HepG2 (cell line): ENCODE results near the gene NOXA1. TPM values are rescaled to one million over a fixed set of nuclear protein-coding genes. Genes with fewer than 3 reads are reported as not detected.

Experiments
- ATAD3A ChIP-seq: sonication (generic); formaldehyde crosslinking; IDR thresholded peaks from 2 replicates; pipeline ENCODE4 v1.4.0; 2020; ENCODE audit warnings: missing genetic modification reagents
- ATF1 ChIP-seq: IDR thresholded peaks from 2 replicates; pipeline ENCODE4 v1.6.1; 2016; ENCODE audit warnings: mild to moderate bottlenecking, control low read depth
- BRD4 ChIP-seq: sonication (generic); formaldehyde crosslinking; IDR thresholded peaks from 2 replicates; pipeline ENCODE4 v1.4.0; 2020; ENCODE audit warnings: missing genetic modification reagents
- DNMT1 ChIP-seq: sonication (generic); formaldehyde crosslinking; IDR thresholded peaks from 2 replicates; pipeline ENCODE4 v1.5.1; 2020; ENCODE audit warnings: mild to moderate bottlenecking, missing genetic modification reagents
- EZH2 ChIP-seq: conservative IDR thresholded peaks from 2 replicates; pipeline ENCODE4 v1.6.1; 2012; ENCODE audit warnings: mild to moderate bottlenecking, low read depth, low read length, moderate library complexity
- HNRNPL ChIP-seq: fragments of 200-400 bp; formaldehyde crosslinking; IDR thresholded peaks from 2 replicates; pipeline ENCODE4 v1.6.1; 2017; ENCODE audit warnings: mild to moderate bottlenecking, low read depth, low read length
- IKZF1 ChIP-seq: fragments of 450-650 bp; IDR thresholded peaks from 2 replicates; pipeline ENCODE4 v1.7.1; 2016
- KLF9 ChIP-seq: IDR thresholded peaks from 2 replicates; pipeline ENCODE4 v1.6.1; 2016; ENCODE audit warnings: low read depth
- MEIS1 ChIP-seq: sonication (generic); formaldehyde crosslinking; IDR thresholded peaks from 2 replicates; pipeline ENCODE4 v1.9.0; 2021; ENCODE audit warnings: mild to moderate bottlenecking, missing genetic modification reagents, moderate library complexity, borderline replicate concordance
- MXD4 ChIP-seq: IDR thresholded peaks from 2 replicates; pipeline ENCODE4 v1.6.1; 2016; ENCODE audit warnings: mild to moderate bottlenecking, missing biosample characterization, missing genetic modification reagents
- MZF1 ChIP-seq: sonication (generic); formaldehyde crosslinking; IDR thresholded peaks from 2 replicates; pipeline ENCODE4 v1.8.1; 2023; ENCODE audit warnings: mild to moderate bottlenecking, missing genetic modification reagents, borderline replicate concordance
- NFIC ChIP-seq: IDR thresholded peaks from 2 replicates; pipeline ENCODE4 v1.6.1; 2012; ENCODE audit warnings: mild to moderate bottlenecking, low read length, inconsistent platforms
- RARG ChIP-seq: sonication (generic); formaldehyde crosslinking; IDR thresholded peaks from 2 replicates; pipeline ENCODE4 v1.4.0; 2020; ENCODE audit warnings: low read depth, mild to moderate bottlenecking, missing genetic modification reagents
- SMARCE1 ChIP-seq: fragments of 450-650 bp; IDR thresholded peaks from 2 replicates; pipeline ENCODE4 v1.6.1; 2017; ENCODE audit warnings: borderline replicate concordance
- SOX6 ChIP-seq, 2 experiments: fragments of 450-650 bp in 1 of 2; sonication (generic) in 1 of 2; formaldehyde crosslinking in 1 of 2; IDR thresholded peaks; 2 replicates each; pipeline versions ENCODE4 v1.4.0 to v1.6.1; 2017 to 2020; ENCODE audit warnings: antibody characterized with exemption in 1 of 2, mild to moderate bottlenecking in 1 of 2, missing genetic modification reagents in 1 of 2
- TARDBP ChIP-seq: sonication (generic); formaldehyde crosslinking; IDR thresholded peaks from 2 replicates; pipeline ENCODE4 v1.8.0; 2022; ENCODE audit warnings: mild to moderate bottlenecking, missing genetic modification reagents
- ZMAT3 ChIP-seq: sonication (generic); formaldehyde crosslinking; conservative IDR thresholded peaks from 2 replicates; pipeline ENCODE4 v1.7.0; 2021; ENCODE audit warnings: missing genetic modification reagents
- ZNF143 ChIP-seq: sonication (generic); formaldehyde crosslinking; IDR thresholded peaks from 2 replicates; pipeline ENCODE4 v1.4.0; 2020; ENCODE audit warnings: missing genetic modification reagents
- ZNF260 ChIP-seq: sonication (generic); formaldehyde crosslinking; IDR thresholded peaks from 2 replicates; pipeline ENCODE4 v1.4.0; 2020; ENCODE audit warnings: missing genetic modification reagents, low read depth, mild to moderate bottlenecking, borderline replicate concordance
- ZNF263 ChIP-seq: sonication (generic); formaldehyde crosslinking; IDR thresholded peaks from 2 replicates; pipeline ENCODE4 v1.4.0; 2020; ENCODE audit warnings: missing genetic modification reagents
- ZNF335 ChIP-seq: sonication (generic); formaldehyde crosslinking; IDR thresholded peaks from 2 replicates; pipeline ENCODE4 v1.4.0; 2020; ENCODE audit warnings: missing genetic modification reagents
- ZNF432 ChIP-seq: sonication (generic); formaldehyde crosslinking; IDR thresholded peaks from 2 replicates; pipeline ENCODE4 v1.5.0; 2020; ENCODE audit warnings: missing genetic modification reagents, mild to moderate bottlenecking, borderline replicate concordance
- ZNF501 ChIP-seq: sonication (generic); formaldehyde crosslinking; IDR thresholded peaks from 2 replicates; pipeline ENCODE4 v1.5.1; 2020; ENCODE audit warnings: mild to moderate bottlenecking, moderate library complexity, missing genetic modification reagents
- ZNF792 ChIP-seq: IDR thresholded peaks from 2 replicates; pipeline ENCODE4 v1.6.1; 2016
- ZNF850 ChIP-seq: sonication (generic); formaldehyde crosslinking; conservative IDR thresholded peaks from 2 replicates; pipeline ENCODE4 v1.9.0; 2021; ENCODE audit warnings: mild to moderate bottlenecking, missing genetic modification reagents
- polyA plus RNA-seq, 8 experiments: library from polyadenylated mRNA; depleted of rRNA in 3 of 8; stranded (reverse) in 7 of 8; unstranded in 1 of 8; fragments of >200 nt; fragmentation: Illumina TruSeq in 4 of 8; extraction: Trizol in 4 of 8; gene quantifications; 2 replicates each; pipeline versions ENCODE4 v1.2.1 to v1.2.3, GENCODE V29; 2011 to 2016; ENCODE audit warnings: low read depth in 4 of 8, missing spikeins in 1 of 8, mixed read lengths in 1 of 8; ENCODE audit not compliant: insufficient read depth in 1 of 8
- total RNA-seq, 5 experiments: library from RNA; depleted of rRNA; stranded (reverse); fragments of >200 nt; fragmentation: Illumina TruSeq; extraction: Trizol; gene quantifications; 2 replicates each; pipeline ENCODE4 v1.2.3, GENCODE V29; 2016; ENCODE audit warnings: low read depth in 1 of 5
- TF ChIP-seq, protein P1 (sequence below): sonication (generic); formaldehyde crosslinking; IDR thresholded peaks from 2 replicates; pipeline ENCODE4 v1.5.1; 2020; ENCODE audit warnings: missing genetic modification reagents, mild to moderate bottlenecking, borderline replicate concordance
- TF ChIP-seq, protein P2 (sequence below): sonication (generic); formaldehyde crosslinking; IDR thresholded peaks from 2 replicates; pipeline ENCODE4 v1.4.0; 2020; ENCODE audit warnings: missing genetic modification reagents, borderline replicate concordance
- TF ChIP-seq, protein P3 (sequence below): sonication (generic); formaldehyde crosslinking; IDR thresholded peaks from 2 replicates; pipeline ENCODE4 v1.5.0; 2020; ENCODE audit warnings: missing genetic modification reagents, mild to moderate bottlenecking, borderline replicate concordance

Gene NOXA1
- total and polyA plus RNA-seq, 2 of the 13 experiments (the other 11 are each of a cell fraction or from before 2014, with no cell fraction given), result 0.78 to 1.2 TPM

DNA sequence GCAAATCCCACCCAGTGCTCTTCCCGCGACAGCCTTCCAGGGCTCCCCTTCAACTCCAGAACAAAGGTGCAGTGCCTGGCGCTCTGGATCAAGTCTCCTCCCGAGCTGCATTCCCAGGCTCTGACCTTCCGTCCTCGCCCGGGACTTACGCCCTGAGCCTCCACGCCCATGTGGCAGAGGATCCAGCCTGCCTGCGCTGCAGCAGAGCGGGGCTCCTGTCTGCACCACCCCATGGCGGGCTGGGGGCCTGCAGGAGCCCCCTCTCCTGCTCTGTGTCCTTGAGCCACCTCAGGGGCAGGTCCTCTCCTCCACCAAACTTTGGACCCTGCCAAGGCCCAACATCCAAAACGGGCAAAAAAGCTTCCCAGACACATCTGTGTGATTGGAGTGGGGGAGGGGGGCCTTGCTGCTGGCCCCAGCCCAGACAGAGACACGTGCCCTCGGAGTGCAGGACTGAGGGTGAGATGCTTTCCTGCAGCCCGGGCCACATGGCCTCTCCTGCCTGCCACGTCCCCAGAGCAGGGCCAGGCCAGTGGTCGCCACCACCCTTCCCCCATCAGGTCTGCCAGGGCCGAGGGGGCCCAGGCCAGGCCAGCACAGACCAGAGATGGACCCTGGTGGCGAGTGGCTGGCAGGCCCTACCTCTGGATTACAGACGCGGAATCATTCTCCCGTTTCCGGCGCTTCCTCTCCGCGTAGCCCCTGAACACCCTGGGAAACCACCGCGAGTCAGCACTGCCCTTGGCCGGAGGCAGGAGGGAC, 31.6 kb downstream of the NOXA1 start (continued):
- peak; percentile 85 for TF ChIP-seq HNRNPL
- peak; percentile 68; the same call in 1 of the 2 replicates for TF ChIP-seq ZNF335
- TF ChIP-seq KLF9 (CRISPR knock-in tag), result peak; percentile 84
- TF ChIP-seq ZNF263 (CRISPR knock-in tag), result no peak; the same call in none of the 2 replicates
- TF ChIP-seq EZH2, result no peak
- TF ChIP-seq ZNF501 (CRISPR knock-in tag), result peak; percentile 86
- TF ChIP-seq ATAD3A, result no peak
- no peak for TF ChIP-seq NFIC
- TF ChIP-seq, protein P1, sequence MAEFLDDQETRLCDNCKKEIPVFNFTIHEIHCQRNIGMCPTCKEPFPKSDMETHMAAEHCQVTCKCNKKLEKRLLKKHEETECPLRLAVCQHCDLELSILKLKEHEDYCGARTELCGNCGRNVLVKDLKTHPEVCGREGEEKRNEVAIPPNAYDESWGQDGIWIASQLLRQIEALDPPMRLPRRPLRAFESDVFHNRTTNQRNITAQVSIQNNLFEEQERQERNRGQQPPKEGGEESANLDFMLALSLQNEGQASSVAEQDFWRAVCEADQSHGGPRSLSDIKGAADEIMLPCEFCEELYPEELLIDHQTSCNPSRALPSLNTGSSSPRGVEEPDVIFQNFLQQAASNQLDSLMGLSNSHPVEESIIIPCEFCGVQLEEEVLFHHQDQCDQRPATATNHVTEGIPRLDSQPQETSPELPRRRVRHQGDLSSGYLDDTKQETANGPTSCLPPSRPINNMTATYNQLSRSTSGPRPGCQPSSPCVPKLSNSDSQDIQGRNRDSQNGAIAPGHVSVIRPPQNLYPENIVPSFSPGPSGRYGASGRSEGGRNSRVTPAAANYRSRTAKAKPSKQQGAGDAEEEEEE (CRISPR knock-in tag), result peak; percentile 88; the same call in 1 of the 2 replicates
- TF ChIP-seq ATF1 (CRISPR knock-in tag), result no peak
- no peak for TF ChIP-seq IKZF1
- TF ChIP-seq BRD4 (CRISPR knock-in tag), result peak; percentile 80; the same call in 1 of the 2 replicates
- no peak for TF ChIP-seq MZF1 (CRISPR knock-in tag)
- TF ChIP-seq ZNF143, result peak; percentile 4; the same call in 1 of the 2 replicates
- no peak for TF ChIP-seq SMARCE1
- no peak for TF ChIP-seq RARG (CRISPR knock-in tag)
- no peak for TF ChIP-seq SOX6 (IDR thresholded peaks at IDR 0.05)
- peak; percentile 84 for TF ChIP-seq SOX6 (CRISPR knock-in tag; IDR thresholded peaks at IDR 0.05)
- TF ChIP-seq ZNF432 (CRISPR knock-in tag), result no peak
- TF ChIP-seq ZNF850 (CRISPR knock-in tag), result peak; percentile 97
- TF ChIP-seq TARDBP (CRISPR knock-in tag), result peak; percentile 96
- no peak; the same call in 1 of the 2 replicates for TF ChIP-seq DNMT1 (CRISPR knock-in tag)
- TF ChIP-seq MEIS1 (CRISPR knock-in tag), result no peak
- TF ChIP-seq, protein P2, sequence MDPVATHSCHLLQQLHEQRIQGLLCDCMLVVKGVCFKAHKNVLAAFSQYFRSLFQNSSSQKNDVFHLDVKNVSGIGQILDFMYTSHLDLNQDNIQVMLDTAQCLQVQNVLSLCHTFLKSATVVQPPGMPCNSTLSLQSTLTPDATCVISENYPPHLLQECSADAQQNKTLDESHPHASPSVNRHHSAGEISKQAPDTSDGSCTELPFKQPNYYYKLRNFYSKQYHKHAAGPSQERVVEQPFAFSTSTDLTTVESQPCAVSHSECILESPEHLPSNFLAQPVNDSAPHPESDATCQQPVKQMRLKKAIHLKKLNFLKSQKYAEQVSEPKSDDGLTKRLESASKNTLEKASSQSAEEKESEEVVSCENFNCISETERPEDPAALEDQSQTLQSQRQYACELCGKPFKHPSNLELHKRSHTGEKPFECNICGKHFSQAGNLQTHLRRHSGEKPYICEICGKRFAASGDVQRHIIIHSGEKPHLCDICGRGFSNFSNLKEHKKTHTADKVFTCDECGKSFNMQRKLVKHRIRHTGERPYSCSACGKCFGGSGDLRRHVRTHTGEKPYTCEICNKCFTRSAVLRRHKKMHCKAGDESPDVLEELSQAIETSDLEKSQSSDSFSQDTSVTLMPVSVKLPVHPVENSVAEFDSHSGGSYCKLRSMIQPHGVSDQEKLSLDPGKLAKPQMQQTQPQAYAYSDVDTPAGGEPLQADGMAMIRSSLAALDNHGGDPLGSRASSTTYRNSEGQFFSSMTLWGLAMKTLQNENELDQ, result 0 out of 2 replicates have a peak, but pooled peaks have one; percentile 19
- TF ChIP-seq ZMAT3 (CRISPR knock-in tag), result peak; percentile 85
- TF ChIP-seq MXD4 (CRISPR knock-in tag), result peak; percentile 95
- peak; percentile 86 for TF ChIP-seq ZNF792
- TF ChIP-seq ZNF260 (CRISPR knock-in tag), result no peak
- TF ChIP-seq, protein P3, sequence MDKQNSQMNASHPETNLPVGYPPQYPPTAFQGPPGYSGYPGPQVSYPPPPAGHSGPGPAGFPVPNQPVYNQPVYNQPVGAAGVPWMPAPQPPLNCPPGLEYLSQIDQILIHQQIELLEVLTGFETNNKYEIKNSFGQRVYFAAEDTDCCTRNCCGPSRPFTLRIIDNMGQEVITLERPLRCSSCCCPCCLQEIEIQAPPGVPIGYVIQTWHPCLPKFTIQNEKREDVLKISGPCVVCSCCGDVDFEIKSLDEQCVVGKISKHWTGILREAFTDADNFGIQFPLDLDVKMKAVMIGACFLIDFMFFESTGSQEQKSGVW (CRISPR knock-in tag), result no peak
